NB4 (cell line): Measurements from ENCODE around the gene HBS1L.

Experiments
- CTCF ChIP-seq: IDR thresholded peaks from one replicate; pipeline ENCODE4 v1.5.1; 2012; ENCODE audit warnings: low read depth, low read length
- MYC ChIP-seq: IDR thresholded peaks from 2 replicates; pipeline ENCODE4 v1.6.1; 2011; ENCODE audit warnings: low read depth, low read length
- POLR2A ChIP-seq: IDR thresholded peaks from 2 replicates; pipeline ENCODE4 v1.6.1; 2011; ENCODE audit warnings: mild to moderate bottlenecking; ENCODE audit not compliant: insufficient read length; ENCODE audit errors: extremely low read depth

GRCh38 chr6:135085700-135086413 lies 31.2 kb upstream of the HBS1L start:
- TF ChIP-seq CTCF (no peak), POLR2A (no peak), MYC (no peak)
